Endodermal cell (in vitro differentiated cells): ENCODE results near the gene WDHD1. TPM values are rescaled to one million over a fixed set of nuclear protein-coding genes. Genes with fewer than 3 reads are reported as not detected.

Experiments used
- DNase-seq: peaks from one replicate; pipeline ENCODE4 v3.0.0-alpha.2; 2017
- H3K27ac ChIP-seq: 2 replicates; pipeline ENCODE4 v1.5.1; 2013; ENCODE audit warnings: mild to moderate bottlenecking, low read depth, low read length, moderate library complexity
- H3K27me3 ChIP-seq: 2 replicates; pipeline ENCODE4 v1.6.1; 2013; ENCODE audit warnings: mild to moderate bottlenecking, low read length, moderate library complexity; ENCODE audit not compliant: insufficient read depth, control insufficient read depth, poor library complexity, severe bottlenecking
- H3K36me3 ChIP-seq: 2 replicates; pipeline ENCODE4 v1.7.0; 2013; ENCODE audit warnings: mild to moderate bottlenecking, low read length, moderate library complexity; ENCODE audit not compliant: control insufficient read depth, insufficient read depth
- H3K4me1 ChIP-seq: one replicate; pipeline ENCODE4 v1.7.0; 2013; ENCODE audit warnings: low read length; ENCODE audit not compliant: control insufficient read depth, insufficient read depth
- H3K4me3 ChIP-seq: 2 replicates; pipeline ENCODE4 v1.5.1; 2013; ENCODE audit warnings: mild to moderate bottlenecking, low read length, moderate library complexity
- H3K9ac ChIP-seq: 2 replicates; pipeline ENCODE4 v1.6.1; 2013; ENCODE audit warnings: mild to moderate bottlenecking, low read length, moderate library complexity; ENCODE audit not compliant: poor library complexity, severe bottlenecking; ENCODE audit errors: extremely low read depth
- H3K9me3 ChIP-seq: 2 replicates; pipeline ENCODE4 v1.6.1; 2013; ENCODE audit warnings: mild to moderate bottlenecking, low read length, moderate library complexity; ENCODE audit not compliant: control insufficient read depth
- H3K27ac Mint-ChIP-seq: 2 replicates; pipeline ENCODE4 v1.8.0; 2020; ENCODE audit warnings: mixed read lengths
- H3K27me3 Mint-ChIP-seq: 2 replicates; pipeline ENCODE4 v1.8.0; 2021; ENCODE audit warnings: mild to moderate bottlenecking, mixed read lengths; ENCODE audit not compliant: insufficient read depth
- H3K36me3 Mint-ChIP-seq: 2 replicates; pipeline ENCODE4 v1.8.0; 2020; ENCODE audit warnings: low read depth, mixed read lengths
- H3K4me1 Mint-ChIP-seq: 2 replicates; pipeline ENCODE4 v1.8.0; 2020; ENCODE audit warnings: mixed read lengths
- H3K4me3 Mint-ChIP-seq: 2 replicates; pipeline ENCODE4 v1.8.0; 2020; ENCODE audit warnings: mild to moderate bottlenecking, moderate library complexity, mixed read lengths
- H3K9me3 Mint-ChIP-seq: 2 replicates; pipeline ENCODE4 v1.8.0; 2020; ENCODE audit warnings: mild to moderate bottlenecking, mixed read lengths
- WGBS, 2 experiments: methylation state at CpG; one replicate each; pipeline versions ENCODE4 v1.1.5 to v1.1.7; 2013; ENCODE audit warnings: missing lambda C conversion rate in 2 of 2, mixed read lengths in 1 of 2; ENCODE audit not compliant: insufficient coverage in 1 of 2, insufficient read length in 1 of 2; 5-methylcytosine and 5-hydroxymethylcytosine counted together
- total RNA-seq, 2 donors: library from RNA; stranded (reverse); fragmentation: NEBNext Ultra II Directional in 1 of 2; extraction: Animal tissue kit (Norgen Biotek cat#: 25700) in 1 of 2; gene quantifications; 2 replicates in 1 of 2; 3 replicates in 1 of 2; pipeline ENCODE4 v1.2.1, GENCODE V29; 2021
- TF ChIP-seq, protein P1 (sequence below): fragments of 200-600 bp; sonication (generic); conservative IDR thresholded peaks from 2 replicates; pipeline ENCODE4 v1.5.0; 2021; ENCODE audit warnings: antibody characterized with exemption, mild to moderate bottlenecking

WDHD1 gene
- total RNA-seq, 2 donors from 2014 or later: 63.4 to 99.3 TPM

DNA sequence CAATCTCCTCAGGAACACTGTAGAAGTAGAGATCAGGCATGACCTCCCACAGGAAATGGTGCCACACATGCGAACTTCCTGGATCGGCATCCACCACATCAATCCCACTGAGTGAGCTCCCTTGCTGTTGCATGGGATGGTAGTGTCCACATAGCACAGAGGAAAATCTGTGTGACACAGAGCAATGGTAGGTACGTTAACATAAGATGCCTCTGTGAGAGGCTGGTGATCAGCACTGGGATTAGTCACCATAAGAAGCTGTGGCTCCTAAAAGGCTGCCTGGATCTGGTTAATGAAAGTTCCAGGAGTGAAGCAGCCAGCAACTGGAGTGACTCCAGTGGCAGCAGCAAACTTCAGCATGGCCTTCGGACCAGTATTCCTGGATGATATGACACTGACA lies 21.8 kb downstream of the WDHD1 start:
- H3K36me3 Mint-ChIP-seq: peaks cover 69% of the 10 kb centered on the region
- H3K27ac Mint-ChIP-seq: no peak overlapping the region
- H3K4me3 Mint-ChIP-seq: no peak overlapping the region

GRCh38 chr14:55000381-55000780 lies 26.5 kb downstream of the WDHD1 start:
- no peaks in the 10 kb centered on the region for H3K27me3 ChIP-seq
- DNase-seq: no peak
- 87 to 96% methylated on average over 3 of the region's 3 CpGs for WGBS, 2 experiments
- H3K36me3 ChIP-seq: peaks cover 66% of the 10 kb centered on the region
- H3K9me3 Mint-ChIP-seq: no peaks in the 10 kb centered on the region
- no peaks in the 10 kb centered on the region for H3K4me1 Mint-ChIP-seq
- no peak overlapping the region for H3K4me3 Mint-ChIP-seq
- peaks cover 61% of the 10 kb centered on the region for H3K36me3 Mint-ChIP-seq
- no peaks in the 10 kb centered on the region for H3K9me3 ChIP-seq
- H3K4me3 ChIP-seq: no peak overlapping the region
- TF ChIP-seq, protein P1, sequence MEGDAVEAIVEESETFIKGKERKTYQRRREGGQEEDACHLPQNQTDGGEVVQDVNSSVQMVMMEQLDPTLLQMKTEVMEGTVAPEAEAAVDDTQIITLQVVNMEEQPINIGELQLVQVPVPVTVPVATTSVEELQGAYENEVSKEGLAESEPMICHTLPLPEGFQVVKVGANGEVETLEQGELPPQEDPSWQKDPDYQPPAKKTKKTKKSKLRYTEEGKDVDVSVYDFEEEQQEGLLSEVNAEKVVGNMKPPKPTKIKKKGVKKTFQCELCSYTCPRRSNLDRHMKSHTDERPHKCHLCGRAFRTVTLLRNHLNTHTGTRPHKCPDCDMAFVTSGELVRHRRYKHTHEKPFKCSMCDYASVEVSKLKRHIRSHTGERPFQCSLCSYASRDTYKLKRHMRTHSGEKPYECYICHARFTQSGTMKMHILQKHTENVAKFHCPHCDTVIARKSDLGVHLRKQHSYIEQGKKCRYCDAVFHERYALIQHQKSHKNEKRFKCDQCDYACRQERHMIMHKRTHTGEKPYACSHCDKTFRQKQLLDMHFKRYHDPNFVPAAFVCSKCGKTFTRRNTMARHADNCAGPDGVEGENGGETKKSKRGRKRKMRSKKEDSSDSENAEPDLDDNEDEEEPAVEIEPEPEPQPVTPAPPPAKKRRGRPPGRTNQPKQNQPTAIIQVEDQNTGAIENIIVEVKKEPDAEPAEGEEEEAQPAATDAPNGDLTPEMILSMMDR: no peak
- H3K27me3 Mint-ChIP-seq: no peaks in the 10 kb centered on the region
- no peak overlapping the region for H3K27ac Mint-ChIP-seq
- no peak overlapping the region for H3K27ac ChIP-seq
- no peaks in the 10 kb centered on the region for H3K4me1 ChIP-seq
- no peak overlapping the region for H3K9ac ChIP-seq

More for the DNA sequence above, 21.8 kb downstream of the WDHD1 start:
- Histone ChIP-seq H3K9ac (no peak overlapping the region), H3K4me3 (no peak overlapping the region), H3K9me3 (no peaks in the 10 kb centered on the region), H3K36me3 (peaks cover 73% of the 10 kb centered on the region), H3K27me3 (no peaks in the 10 kb centered on the region), H3K4me1 (no peaks in the 10 kb centered on the region), H3K27ac (no peak overlapping the region)
- DNase-seq: no peak
- H3K27me3 Mint-ChIP-seq: no peaks in the 10 kb centered on the region
- 93 to 96% methylated on average over 4 of the region's 4 CpGs for WGBS, 2 experiments
- no peaks in the 10 kb centered on the region for H3K4me1 Mint-ChIP-seq
- H3K9me3 Mint-ChIP-seq: no peaks in the 10 kb centered on the region
- TF ChIP-seq, protein P1: no peak

GRCh38 chr14:54985156-54985555 lies 41.7 kb downstream of the WDHD1 start:
- Histone ChIP-seq H3K9ac (no peak overlapping the region), H3K27me3 (no peaks in the 10 kb centered on the region), H3K9me3 (peaks cover 16% of the 10 kb centered on the region), H3K36me3 (peaks cover 80% of the 10 kb centered on the region), H3K4me1 (no peaks in the 10 kb centered on the region), H3K4me3 (no peak overlapping the region), H3K27ac (no peak overlapping the region)
- H3K9me3 Mint-ChIP-seq: peaks cover 2% of the 10 kb centered on the region
- 95 to 98% methylated on average over 4 of the region's 4 CpGs for WGBS, 2 experiments
- H3K4me1 Mint-ChIP-seq: peaks cover 7% of the 10 kb centered on the region
- peaks cover 71% of the 10 kb centered on the region for H3K36me3 Mint-ChIP-seq
- no peak for DNase-seq
- TF ChIP-seq, protein P1: no peak
- H3K27me3 Mint-ChIP-seq: no peaks in the 10 kb centered on the region
- H3K4me3 Mint-ChIP-seq: no peak overlapping the region
- no peak overlapping the region for H3K27ac Mint-ChIP-seq
